Neuron (in vitro differentiated cells): ENCODE measurements around the gene ARHGEF12.

Experiments
- H2AFZ ChIP-seq: one replicate; pipeline ENCODE4 v1.6.1; 2013; ENCODE audit warnings: low read depth, mild to moderate bottlenecking, inconsistent platforms, low read length, moderate library complexity
- H3K27me3 ChIP-seq: one replicate; pipeline ENCODE4 v1.6.1; 2013; ENCODE audit warnings: low read length; ENCODE audit not compliant: insufficient read depth
- H3K36me3 ChIP-seq: one replicate; pipeline ENCODE4 v1.6.1; 2013; ENCODE audit warnings: low read length; ENCODE audit not compliant: insufficient read depth
- H3K4me1 ChIP-seq: one replicate; pipeline ENCODE4 v1.6.1; 2013; ENCODE audit warnings: low read length; ENCODE audit not compliant: insufficient read depth
- H3K4me3 ChIP-seq: 2 replicates; pipeline ENCODE4 v1.5.1; 2013; ENCODE audit warnings: mild to moderate bottlenecking, low read length, moderate library complexity
- H3K9me3 ChIP-seq: one replicate; pipeline ENCODE4 v1.6.1; 2013; ENCODE audit warnings: low read length

ARHGEF12 gene

DNA sequence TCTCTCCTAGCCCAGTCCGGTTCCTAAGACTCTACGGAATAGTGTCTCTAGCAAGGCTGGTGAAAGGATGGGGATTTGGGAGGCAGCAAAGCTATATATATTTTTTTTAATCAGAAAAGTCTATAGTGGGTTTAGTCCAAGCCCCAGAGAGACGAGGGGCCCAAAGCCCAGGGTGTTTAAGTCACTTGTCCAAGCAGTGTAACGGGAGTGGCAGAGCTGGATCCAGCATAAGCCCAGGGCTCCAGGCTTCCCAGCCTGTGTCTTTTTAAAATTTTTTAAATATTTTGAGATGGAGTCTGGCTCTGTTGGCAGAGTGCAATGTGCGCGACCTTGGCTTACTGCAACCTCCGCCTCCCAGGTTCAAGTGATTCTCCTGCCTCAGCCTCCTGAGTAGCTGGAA is 182.1 kb downstream of the ARHGEF12 start:
- H3K36me3 ChIP-seq = no peaks in the 10 kb centered on the region
- H3K27me3 ChIP-seq = no peaks in the 10 kb centered on the region
- H3K4me3 ChIP-seq = no peak overlapping the region
- H3K4me1 ChIP-seq = peaks cover 22% of the 10 kb centered on the region
- H2AFZ ChIP-seq = no peak overlapping the region
- H3K9me3 ChIP-seq = no peaks in the 10 kb centered on the region

DNA sequence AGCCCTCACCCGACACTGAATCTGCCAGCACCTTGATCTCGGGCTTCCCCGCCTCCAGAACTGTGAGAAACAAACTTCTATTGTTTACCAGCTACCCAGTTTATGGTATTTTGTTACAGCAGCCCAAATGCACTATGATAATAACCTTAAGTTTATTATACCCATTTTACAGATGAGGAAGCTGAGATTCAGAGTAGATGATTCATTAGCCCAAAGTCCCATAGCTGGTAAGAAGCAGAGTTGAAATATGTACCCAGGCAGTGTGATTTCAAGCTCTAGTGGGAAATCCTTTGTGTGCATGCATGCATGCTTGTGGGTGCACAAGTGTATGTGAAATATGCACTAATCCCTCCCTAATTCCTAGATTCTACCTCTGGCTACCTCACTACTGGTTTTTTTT is 183.3 kb downstream of the ARHGEF12 start:
- Histone ChIP-seq H3K27me3 (no peaks in the 10 kb centered on the region), H2AFZ (no peak overlapping the region), H3K9me3 (no peaks in the 10 kb centered on the region), H3K36me3 (no peaks in the 10 kb centered on the region), H3K4me3 (no peak overlapping the region), H3K4me1 (peaks cover 26% of the 10 kb centered on the region)

DNA sequence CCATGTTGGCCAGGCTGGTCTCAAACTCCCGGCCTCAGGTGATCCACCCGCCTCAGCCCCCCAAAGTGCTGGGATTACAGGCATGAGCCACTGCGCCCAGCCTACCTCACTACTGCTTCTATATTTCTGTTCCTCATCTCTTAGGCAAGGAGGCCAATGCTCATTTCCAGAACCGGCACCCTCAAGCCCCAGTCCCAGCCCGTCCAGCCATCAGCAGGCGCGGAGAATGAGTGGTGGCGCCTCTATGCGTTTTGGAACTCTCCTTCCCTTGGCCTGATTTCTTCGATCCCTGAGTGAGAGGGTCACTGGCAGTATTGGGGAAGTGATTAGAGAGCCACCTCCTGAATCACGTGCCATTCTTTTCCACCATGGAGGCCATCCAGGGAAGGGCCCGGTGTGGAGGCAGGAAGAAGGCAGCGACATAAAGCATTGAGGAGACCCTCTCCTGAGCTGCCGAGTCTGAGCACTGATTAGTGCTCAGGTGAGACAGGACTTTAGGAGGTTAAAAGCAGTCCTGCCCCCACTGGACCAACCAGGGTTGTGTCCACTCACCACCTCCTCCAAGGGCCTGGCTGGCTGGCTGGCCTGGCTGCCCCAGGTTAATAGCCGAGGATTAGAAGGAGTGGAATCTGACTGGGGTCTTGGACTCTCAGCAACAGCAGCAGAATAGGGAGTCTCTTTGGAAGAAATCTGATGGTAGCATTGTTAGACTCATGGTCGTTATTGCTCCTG is 184.0 kb downstream of the ARHGEF12 start:
- Histone ChIP-seq H3K27me3 (no peaks in the 10 kb centered on the region), H3K4me1 (peaks cover 26% of the 10 kb centered on the region), H2AFZ (no peak overlapping the region), H3K36me3 (no peaks in the 10 kb centered on the region), H3K4me3 (no peak overlapping the region), H3K9me3 (no peaks in the 10 kb centered on the region)

DNA sequence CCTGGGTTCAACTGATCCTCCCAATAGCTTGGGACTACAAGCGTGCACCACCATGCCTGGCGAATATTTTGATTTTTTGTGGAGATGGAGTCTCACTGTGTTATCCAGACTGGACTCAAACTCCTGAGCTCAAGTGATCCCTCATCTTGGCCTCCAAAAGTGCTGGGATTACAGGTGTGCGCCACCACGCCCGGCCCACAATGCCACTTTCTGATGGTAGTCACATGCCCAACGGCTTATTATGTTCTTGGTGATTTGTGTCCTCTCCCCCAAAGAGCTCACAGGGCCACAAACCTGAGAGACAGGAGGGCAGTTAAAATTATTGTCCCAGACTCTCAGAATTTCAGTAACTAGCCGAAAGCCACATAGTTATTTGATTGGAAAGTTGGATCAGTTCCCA is 185.0 kb downstream of the ARHGEF12 start:
- Histone ChIP-seq H3K36me3 (no peaks in the 10 kb centered on the region), H3K4me3 (no peak overlapping the region), H3K9me3 (no peaks in the 10 kb centered on the region), H2AFZ (no peak overlapping the region), H3K27me3 (no peaks in the 10 kb centered on the region), H3K4me1 (peaks cover 26% of the 10 kb centered on the region)

DNA sequence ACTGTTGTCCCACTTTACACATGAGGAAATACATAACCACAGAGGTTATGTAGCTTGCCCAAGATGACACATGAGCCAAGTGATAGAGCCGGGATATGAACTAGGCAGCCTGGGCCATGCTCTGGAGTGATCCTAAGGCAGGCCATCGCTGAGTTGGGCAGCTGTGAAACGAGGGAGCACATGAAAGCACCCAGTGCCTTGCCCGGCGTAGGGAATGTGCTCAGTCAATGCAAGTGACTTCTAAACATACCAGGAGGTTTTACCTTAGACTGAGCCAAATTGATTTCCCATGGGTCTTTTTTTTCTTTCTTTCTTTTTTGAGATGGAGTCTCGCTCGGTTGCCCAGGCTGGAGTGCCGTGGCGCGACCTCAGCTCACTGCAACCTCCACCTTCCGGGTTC is 185.8 kb downstream of the ARHGEF12 start:
- Histone ChIP-seq H3K4me1 (peaks cover 24% of the 10 kb centered on the region), H3K27me3 (no peaks in the 10 kb centered on the region)

DNA sequence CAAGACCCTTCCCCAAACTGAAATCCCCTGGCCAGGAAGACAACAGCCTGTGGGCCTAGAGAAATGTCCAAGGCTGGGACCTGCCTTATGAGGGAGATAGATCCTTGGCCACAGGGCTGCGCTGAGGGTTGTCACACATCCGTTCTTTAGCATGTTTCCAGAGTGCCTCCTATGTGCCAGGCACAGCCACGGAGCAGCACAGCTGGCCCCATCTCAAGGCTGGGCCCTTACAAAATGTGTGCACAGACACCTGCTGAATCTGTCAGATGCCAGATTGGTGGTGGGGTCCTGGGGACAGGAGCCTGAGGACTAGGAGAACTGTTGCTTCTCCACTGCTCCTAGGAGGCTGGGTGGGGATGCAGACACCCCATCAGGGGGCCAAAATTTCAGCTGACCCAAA is 186.5 kb downstream of the ARHGEF12 start:
- Histone ChIP-seq H3K4me3 (no peak overlapping the region), H3K9me3 (no peaks in the 10 kb centered on the region), H2AFZ (no peak overlapping the region), H3K4me1 (peaks cover 17% of the 10 kb centered on the region), H3K36me3 (no peaks in the 10 kb centered on the region), H3K27me3 (no peaks in the 10 kb centered on the region)

More for the DNA sequence above, 185.8 kb downstream of the ARHGEF12 start:
- H2AFZ ChIP-seq = no peak overlapping the region
- H3K9me3 ChIP-seq = no peaks in the 10 kb centered on the region
- no peaks in the 10 kb centered on the region for H3K36me3 ChIP-seq
- H3K4me3 ChIP-seq = no peak overlapping the region

DNA sequence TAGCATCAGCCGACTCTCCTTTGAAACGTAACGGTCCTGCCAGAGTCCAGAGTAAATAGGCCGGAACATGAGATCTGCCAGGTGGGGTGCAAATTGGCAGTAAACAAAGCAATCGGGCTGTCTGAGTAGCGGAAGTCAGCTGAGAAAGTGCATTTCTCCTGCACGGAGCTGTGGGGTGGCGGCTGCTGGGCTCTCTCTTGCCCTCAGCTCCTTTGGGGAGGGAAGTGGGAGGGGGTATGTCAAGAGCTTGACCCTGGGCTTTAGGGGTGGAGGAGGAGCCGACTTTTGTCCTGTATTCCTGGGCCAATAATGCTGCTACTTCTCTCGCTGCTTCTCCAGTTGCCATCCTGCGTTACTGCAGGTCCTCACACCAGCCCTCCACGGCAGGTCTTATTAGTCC is 187.0 kb downstream of the ARHGEF12 start:
- H3K27me3 ChIP-seq = no peaks in the 10 kb centered on the region
- H3K9me3 ChIP-seq = no peaks in the 10 kb centered on the region
- no peaks in the 10 kb centered on the region for H3K36me3 ChIP-seq
- H2AFZ ChIP-seq = no peak overlapping the region
- H3K4me1 ChIP-seq = peaks cover 13% of the 10 kb centered on the region
- H3K4me3 ChIP-seq = no peak overlapping the region

DNA sequence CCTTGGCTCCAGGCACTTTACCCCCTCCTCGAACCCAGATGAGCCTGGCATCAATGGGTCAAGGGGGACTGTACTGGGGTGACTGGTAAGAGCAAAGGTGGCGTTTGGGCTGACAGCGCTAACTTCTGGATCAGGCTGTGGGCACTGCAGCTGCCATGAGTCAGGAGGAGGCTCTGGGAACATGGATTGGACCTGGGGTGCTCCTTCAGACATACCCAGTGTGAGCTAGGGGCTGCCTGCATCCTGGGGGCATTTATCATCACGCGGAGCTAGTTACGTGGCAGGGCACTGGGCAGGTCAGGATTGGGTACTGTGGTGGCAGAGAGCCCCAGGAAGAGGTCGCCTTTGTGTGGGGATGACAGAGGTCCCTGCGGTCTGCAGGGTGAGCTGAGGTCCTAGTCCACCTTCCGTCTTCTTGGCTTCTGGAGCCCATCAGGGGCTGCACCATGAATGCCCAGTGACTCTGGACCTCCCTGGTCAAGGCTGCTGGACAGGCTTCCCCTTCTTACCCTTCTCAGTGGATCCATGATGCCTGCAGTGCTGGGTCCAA is 188.4 kb downstream of the ARHGEF12 start:
- Histone ChIP-seq H3K4me3 (no peak overlapping the region), H3K9me3 (no peaks in the 10 kb centered on the region), H3K27me3 (no peaks in the 10 kb centered on the region), H2AFZ (no peak overlapping the region), H3K4me1 (peaks cover 13% of the 10 kb centered on the region), H3K36me3 (no peaks in the 10 kb centered on the region)

DNA sequence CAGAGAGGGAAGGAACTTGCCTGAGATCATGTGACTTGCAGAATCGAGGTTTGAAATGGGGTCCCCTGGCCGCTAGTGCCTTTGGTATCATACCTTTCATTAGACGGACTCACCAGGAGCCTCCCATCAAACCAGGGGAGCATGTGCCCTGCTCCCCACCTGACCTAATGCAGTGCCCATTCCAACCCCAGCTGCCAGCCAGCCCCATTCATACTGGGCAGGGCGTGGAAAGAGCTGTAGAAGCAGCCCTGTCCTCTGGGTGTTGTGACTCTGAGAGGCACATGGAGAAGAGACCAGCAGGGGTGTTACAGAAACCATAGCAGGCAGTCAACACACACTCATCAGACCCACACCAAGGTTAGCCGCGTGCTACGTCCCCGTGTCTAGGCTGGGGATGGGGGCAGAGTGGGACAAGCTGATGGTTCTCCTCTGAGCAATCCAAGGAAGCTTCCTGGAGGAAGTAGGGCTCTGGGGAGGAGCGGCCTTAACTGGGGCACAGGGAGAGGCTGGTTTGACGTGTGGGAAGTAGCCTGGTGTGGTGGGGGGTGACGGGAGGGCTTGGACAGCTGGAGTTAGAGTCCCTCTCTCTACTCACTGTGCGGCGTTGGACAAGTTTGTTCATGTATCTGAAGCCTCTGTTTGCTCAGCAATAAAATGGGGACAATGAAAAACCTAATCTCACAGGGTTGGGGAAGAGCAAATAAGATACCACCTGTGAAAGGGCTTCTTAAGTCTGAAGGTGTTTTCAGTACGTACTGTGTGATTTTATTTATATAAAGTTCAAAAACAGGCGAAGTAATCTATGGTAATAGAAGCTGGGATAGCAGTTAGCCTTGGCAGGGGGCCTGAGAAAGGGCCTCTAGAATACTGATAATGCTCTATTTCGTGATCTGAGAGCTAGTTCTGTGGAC is 189.3 kb downstream of the ARHGEF12 start:
- Histone ChIP-seq H3K4me1 (peaks cover 13% of the 10 kb centered on the region), H2AFZ (no peak overlapping the region), H3K4me3 (no peak overlapping the region), H3K36me3 (no peaks in the 10 kb centered on the region), H3K27me3 (no peaks in the 10 kb centered on the region), H3K9me3 (no peaks in the 10 kb centered on the region)

DNA sequence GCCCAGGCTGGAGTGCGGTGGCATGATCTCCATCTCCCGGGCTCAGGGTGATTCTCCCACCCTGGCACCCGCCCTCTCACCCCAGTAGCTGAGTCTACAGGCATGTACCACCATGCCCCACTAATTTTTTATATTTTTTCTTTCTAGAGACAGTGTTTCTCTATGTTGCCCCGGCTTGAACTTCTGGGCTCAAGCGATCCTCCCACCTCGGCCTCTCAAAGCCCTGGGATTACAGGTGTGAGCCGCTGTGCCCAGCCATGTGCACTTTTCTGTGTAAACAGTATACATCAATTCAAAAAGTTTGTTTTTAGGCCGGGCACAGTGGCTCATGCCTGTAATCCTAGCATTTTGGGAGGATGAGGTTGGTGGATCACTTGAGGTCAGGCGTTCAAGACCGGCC is 190.0 kb downstream of the ARHGEF12 start:
- Histone ChIP-seq H3K36me3 (no peaks in the 10 kb centered on the region), H3K9me3 (no peaks in the 10 kb centered on the region), H3K4me1 (peaks cover 13% of the 10 kb centered on the region), H3K4me3 (no peak overlapping the region), H2AFZ (no peak overlapping the region), H3K27me3 (no peaks in the 10 kb centered on the region)

DNA sequence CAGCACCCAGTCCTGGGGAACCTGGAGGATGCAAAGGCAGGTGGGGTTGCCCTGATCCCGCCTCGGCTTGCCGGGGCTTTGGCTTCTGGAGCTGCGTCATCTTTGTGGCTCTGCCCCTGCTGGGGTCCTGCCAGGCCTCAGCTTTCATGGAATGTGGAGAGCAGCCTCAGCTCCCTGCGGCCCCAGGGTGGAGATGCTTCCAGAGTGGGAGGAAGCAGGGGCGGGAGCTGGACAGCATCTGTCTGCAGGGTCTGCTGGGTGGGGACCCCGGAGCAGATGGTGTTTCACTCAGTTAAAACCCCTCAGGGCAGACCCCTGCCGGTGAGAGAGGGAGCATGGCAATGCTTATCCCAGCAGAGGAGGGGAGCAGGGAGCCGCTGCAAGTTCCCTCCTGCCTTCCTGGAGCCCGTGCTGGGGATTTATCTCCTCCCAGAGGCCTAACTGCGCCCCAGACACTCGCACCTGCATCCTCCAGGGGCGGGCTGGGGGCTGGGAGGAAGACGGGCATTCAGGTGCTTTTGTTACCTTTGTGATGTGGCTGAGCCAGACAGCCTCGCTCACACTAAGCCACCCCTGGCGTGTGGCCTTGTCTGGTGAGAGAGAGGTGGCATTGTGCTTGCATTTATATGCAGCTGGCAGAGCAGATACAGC is 191.0 kb downstream of the ARHGEF12 start:
- H3K9me3 ChIP-seq = no peaks in the 10 kb centered on the region
- H2AFZ ChIP-seq = no peak overlapping the region
- H3K27me3 ChIP-seq = no peaks in the 10 kb centered on the region
- H3K4me1 ChIP-seq = peaks cover 17% of the 10 kb centered on the region
- H3K36me3 ChIP-seq = no peaks in the 10 kb centered on the region
- H3K4me3 ChIP-seq = no peak overlapping the region

DNA sequence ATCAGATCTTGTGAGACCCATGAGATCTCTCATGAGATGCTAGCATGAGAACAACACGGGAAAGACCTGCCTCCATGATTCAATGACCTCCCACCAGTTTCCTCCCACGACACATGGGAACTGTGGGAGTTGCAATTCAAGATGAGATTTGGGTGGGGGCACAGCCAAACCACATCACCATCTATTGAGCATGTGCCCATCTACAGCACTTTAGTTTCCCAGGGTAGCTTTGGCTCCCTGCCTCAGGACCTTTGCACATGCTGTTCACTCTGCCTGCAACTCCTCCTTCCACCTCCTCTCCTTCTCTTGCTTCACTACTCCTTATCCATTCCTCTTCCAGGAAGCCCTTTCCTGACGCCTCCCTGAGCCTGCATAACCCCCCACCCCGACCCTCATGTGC is 192.5 kb downstream of the ARHGEF12 start:
- H3K4me1 ChIP-seq = peaks cover 16% of the 10 kb centered on the region
- H3K27me3 ChIP-seq = no peaks in the 10 kb centered on the region
- no peak overlapping the region for H3K4me3 ChIP-seq
- no peak overlapping the region for H2AFZ ChIP-seq
- no peaks in the 10 kb centered on the region for H3K36me3 ChIP-seq
- H3K9me3 ChIP-seq = no peaks in the 10 kb centered on the region

DNA sequence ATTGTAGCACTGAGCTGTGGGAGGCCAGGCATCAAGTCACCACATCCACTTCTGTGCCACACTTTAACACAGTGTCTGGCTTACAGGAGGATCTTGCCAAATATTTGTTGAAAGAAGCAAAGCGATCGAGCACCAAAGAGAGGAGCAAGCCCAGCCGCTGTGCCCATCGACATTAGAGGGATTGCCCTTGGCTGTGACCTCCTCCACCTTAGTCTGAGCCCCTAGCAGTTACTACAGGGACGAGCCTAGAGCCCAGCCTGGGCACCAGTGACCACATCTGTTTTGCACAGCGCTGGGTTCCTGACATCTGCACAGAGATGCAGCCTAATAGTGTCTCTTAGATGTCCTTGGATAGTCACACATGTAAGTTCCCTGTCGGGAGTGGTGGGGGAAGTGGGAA is 193.0 kb downstream of the ARHGEF12 start:
- peaks cover 16% of the 10 kb centered on the region for H3K4me1 ChIP-seq
- H3K36me3 ChIP-seq = no peaks in the 10 kb centered on the region
- H3K27me3 ChIP-seq = no peaks in the 10 kb centered on the region
- no peak overlapping the region for H2AFZ ChIP-seq
- H3K9me3 ChIP-seq = no peaks in the 10 kb centered on the region
- no peak overlapping the region for H3K4me3 ChIP-seq
